ENCODE measurements around the gene CLASRP. TPM values are rescaled to one million over a fixed set of nuclear protein-coding genes. Genes with fewer than 3 reads are reported as not detected.

The CLASRP gene
- total and polyA plus RNA-seq, 11 donors = 25.8 to 68.2 (median 32.4) TPM

DNA sequence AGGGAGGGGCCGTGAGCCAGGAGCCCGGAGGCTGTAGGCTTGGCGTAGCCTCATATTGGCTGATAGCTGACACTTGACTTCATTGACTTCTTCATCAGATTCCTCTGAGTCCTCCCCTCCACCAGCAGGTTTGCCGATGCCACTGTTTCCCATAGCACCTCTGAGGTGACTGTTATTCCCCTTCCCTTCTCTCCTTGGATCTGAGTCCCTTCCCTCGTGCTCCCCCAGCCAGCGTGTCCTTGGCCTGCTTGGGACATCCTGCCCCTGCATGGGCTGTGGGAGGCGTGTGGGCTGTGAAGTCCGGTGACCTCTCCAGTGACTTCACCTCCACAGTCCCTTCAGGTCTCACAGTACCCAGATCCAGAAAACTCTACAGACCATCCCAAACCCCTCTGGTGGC, 63.0 kb downstream of the CLASRP start:
- intact Hi-C loops (cut with DNase I) = loop anchor here in 1 of 10 donors (10.0 kb wide), 1 partner anchor 143 kb away; the partner anchor contains the start of gene EXOC3L2
- no peak overlapping the region for H3K4me3 ChIP-seq
- TF ChIP-seq, protein P1, sequence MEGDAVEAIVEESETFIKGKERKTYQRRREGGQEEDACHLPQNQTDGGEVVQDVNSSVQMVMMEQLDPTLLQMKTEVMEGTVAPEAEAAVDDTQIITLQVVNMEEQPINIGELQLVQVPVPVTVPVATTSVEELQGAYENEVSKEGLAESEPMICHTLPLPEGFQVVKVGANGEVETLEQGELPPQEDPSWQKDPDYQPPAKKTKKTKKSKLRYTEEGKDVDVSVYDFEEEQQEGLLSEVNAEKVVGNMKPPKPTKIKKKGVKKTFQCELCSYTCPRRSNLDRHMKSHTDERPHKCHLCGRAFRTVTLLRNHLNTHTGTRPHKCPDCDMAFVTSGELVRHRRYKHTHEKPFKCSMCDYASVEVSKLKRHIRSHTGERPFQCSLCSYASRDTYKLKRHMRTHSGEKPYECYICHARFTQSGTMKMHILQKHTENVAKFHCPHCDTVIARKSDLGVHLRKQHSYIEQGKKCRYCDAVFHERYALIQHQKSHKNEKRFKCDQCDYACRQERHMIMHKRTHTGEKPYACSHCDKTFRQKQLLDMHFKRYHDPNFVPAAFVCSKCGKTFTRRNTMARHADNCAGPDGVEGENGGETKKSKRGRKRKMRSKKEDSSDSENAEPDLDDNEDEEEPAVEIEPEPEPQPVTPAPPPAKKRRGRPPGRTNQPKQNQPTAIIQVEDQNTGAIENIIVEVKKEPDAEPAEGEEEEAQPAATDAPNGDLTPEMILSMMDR (IDR thresholded peaks at IDR 0.05) = no peak
- TF ChIP-seq POLR2A (IDR thresholded peaks at IDR 0.05) = no peak
- H3K4me1 ChIP-seq = peaks cover 3 to 80% (median 60%) of the 10 kb centered on the region in 12 donors
- WGBS, 4 donors = 81 to 88% (median 85%) methylated on average over 8 of the region's 8 CpGs
- ATAC-seq (no peak), DNase-seq (no peak)
- no peaks in the 10 kb centered on the region for H3K9me3 ChIP-seq
- H3K27ac ChIP-seq = no peak overlapping the region
- H3K27me3 ChIP-seq = no peaks in the 10 kb centered on the region
- H3K36me3 ChIP-seq = no peaks in the 10 kb centered on the region

DNA sequence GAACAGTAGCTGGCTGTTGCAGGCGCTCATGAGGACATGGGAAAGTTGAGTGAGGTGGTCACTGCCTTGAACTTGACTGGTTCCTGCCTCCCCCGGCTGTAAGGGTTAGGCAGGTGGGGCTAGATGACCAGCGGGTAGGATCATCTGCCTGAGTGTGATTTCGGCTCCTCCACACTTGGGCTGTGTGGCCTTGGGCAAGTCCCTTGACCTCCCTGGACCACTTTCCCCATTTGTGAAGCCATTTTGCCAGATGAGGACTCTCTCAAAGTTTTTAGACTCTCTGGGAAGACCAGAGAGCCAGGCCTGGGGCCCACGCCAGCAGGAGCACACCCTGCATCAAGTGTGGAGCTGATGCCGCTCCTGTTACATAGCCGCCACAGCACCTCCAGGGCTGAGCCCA, 63.6 kb downstream of the CLASRP start:
- H3K4me1 ChIP-seq = peaks cover 3 to 74% (median 55%) of the 10 kb centered on the region in 12 donors

DNA sequence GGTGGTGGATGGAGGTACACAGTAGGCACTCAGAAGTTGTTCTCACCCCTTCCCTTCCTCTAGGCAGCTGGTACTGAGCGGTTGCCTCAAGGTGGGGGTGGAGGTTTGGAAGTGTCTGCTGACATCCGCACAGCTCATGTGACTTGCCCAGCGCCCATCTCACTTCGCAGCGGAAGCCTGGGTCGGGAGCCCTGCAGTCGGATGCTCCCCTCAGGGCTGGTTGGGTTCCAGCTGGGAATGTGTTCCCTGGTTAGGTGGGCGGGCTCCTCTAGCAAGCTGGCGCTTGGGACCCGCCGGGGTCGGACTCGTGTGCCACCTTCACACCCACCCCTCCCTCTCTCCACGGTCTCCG, 64.3 kb downstream of the CLASRP start:
- 13 to 35% (median 27%) methylated on average over 6 to 15 of the region's 15 CpGs for WGBS, 4 donors
- ATAC-seq = peak in 2 of 4 donors; percentile 17 to 65
- Histone ChIP-seq H3K9me3 (no peaks in the 10 kb centered on the region), H3K27ac (peak overlapping the region in 10 of 12 donors; percentile 20 to 74 (median 52)), H3K4me3 (peak overlapping the region in 6 of 12 donors; percentile 9 to 46 (median 32)), H3K27me3 (no peaks in the 10 kb centered on the region), H3K4me1 (peaks cover 3 to 67% (median 49%) of the 10 kb centered on the region in 12 donors), H3K36me3 (no peaks in the 10 kb centered on the region)
- no peak for TF ChIP-seq POLR2A (IDR thresholded peaks at IDR 0.05)
- TF ChIP-seq, protein P1 (IDR thresholded peaks at IDR 0.05) = no peak
- DNase-seq = peak in 2 of 5 donors; percentile 25 to 45
- intact Hi-C loops (cut with DNase I) = loop anchor here in 1 of 10 donors (10.0 kb wide), 1 partner anchor 142 kb away; the partner anchor contains the start of gene EXOC3L2

More for the DNA sequence above, 63.6 kb downstream of the CLASRP start:
- peak overlapping the region in 1 of 12 donors; percentile 46 for H3K4me3 ChIP-seq
- H3K9me3 ChIP-seq = no peaks in the 10 kb centered on the region
- TF ChIP-seq POLR2A (IDR thresholded peaks at IDR 0.05) = no peak
- TF ChIP-seq, protein P1 (IDR thresholded peaks at IDR 0.05) = no peak
- WGBS, 4 donors = 92 to 96% (median 96%) methylated on average over 5 to 7 of the region's 7 CpGs
- H3K27me3 ChIP-seq = no peaks in the 10 kb centered on the region
- ATAC-seq (no peak), DNase-seq (no peak)
- no peaks in the 10 kb centered on the region for H3K36me3 ChIP-seq
- H3K27ac ChIP-seq = peak overlapping the region in 3 of 12 donors; percentile 51 to 56 (median 52)
- intact Hi-C loops (cut with DNase I) = loop anchor here in 1 of 10 donors (10.0 kb wide), 1 partner anchor 142 kb away; the partner anchor contains the start of gene EXOC3L2

DNA sequence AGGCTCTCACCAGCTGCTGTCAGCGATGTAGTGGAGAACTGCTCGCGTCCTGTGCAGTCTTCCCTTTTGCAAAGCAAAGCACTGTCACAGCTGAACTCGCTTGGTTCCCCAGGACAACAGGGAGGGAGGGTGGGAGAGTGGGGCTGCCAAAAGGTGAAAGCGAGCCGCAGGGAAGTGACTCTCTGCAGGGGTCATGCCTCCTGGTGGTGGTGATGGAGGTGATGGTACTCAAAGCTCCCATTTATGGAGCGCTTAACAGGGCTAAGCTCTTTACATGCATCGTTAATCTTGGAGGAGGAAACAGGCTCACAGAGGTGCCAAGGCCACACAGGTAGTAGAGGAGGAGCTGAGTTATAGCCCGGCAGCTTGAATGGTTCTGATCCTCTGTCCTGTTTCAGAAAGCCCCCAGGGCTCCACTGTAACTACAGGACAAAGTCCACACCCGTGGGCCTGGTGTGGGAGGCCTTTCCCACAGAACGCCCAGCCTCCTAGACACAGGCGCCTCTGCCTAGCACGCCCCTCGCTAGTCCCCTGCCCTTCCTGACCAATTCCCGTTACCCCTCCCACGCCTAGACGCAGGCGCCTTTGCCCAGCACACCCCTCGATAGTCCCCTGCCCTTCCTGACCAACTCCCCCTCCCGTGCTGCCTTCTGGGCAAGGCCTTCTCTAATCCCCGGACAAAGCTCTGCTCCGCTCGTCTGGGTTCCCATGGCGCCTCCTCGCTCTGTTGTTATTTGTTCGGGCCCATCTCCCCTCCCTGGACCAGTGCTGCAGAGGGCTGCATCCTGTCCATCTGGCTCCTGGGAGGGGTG, 64.9 kb downstream of the CLASRP start:
- peak in 3 of 5 donors; percentile 37 to 66 (median 44) for DNase-seq
- Histone ChIP-seq H3K4me1 (peaks cover 3 to 61% (median 43%) of the 10 kb centered on the region in 12 donors), H3K4me3 (peak overlapping the region in 6 of 12 donors; percentile 9 to 46 (median 32)), H3K9me3 (no peaks in the 10 kb centered on the region), H3K27me3 (no peaks in the 10 kb centered on the region), H3K36me3 (no peaks in the 10 kb centered on the region), H3K27ac (peak overlapping the region; percentile 20 to 74 (median 46))
- TF ChIP-seq, protein P1 (IDR thresholded peaks at IDR 0.05) = peak in 1 of 12 donors; percentile 14
- no peak for TF ChIP-seq POLR2A (IDR thresholded peaks at IDR 0.05)
- 44 to 58% (median 48%) methylated on average over 24 to 26 of the region's 26 CpGs for WGBS, 4 donors
- peak in 3 of 4 donors; percentile 60 to 66 (median 63) for ATAC-seq
- intact Hi-C loops (cut with DNase I) = loop anchor here in 1 of 10 donors (10.0 kb wide), 1 partner anchor 141 kb away; the partner anchor contains the start of gene EXOC3L2

Measured in heart left ventricle (tissue), 16 donors.